PC-3 (cell line): ENCODE measurements around the gene LRBA.

Experiments
- EZH2 ChIP-seq: fragments of 300-600 bp; sonication (generic); IDR thresholded peaks from one replicate; pipeline ENCODE4 v1.6.1; 2017; ENCODE audit warnings: antibody characterized with exemption, mild to moderate bottlenecking, low read length; ENCODE audit not compliant: unreplicated experiment
- TF ChIP-seq, protein P1 (sequence below): fragments of 300-600 bp; sonication (generic); conservative IDR thresholded peaks from 2 replicates; pipeline ENCODE4 v1.5.1; 2017; ENCODE audit warnings: antibody characterized with exemption, low read depth, mild to moderate bottlenecking, low read length

DNA sequence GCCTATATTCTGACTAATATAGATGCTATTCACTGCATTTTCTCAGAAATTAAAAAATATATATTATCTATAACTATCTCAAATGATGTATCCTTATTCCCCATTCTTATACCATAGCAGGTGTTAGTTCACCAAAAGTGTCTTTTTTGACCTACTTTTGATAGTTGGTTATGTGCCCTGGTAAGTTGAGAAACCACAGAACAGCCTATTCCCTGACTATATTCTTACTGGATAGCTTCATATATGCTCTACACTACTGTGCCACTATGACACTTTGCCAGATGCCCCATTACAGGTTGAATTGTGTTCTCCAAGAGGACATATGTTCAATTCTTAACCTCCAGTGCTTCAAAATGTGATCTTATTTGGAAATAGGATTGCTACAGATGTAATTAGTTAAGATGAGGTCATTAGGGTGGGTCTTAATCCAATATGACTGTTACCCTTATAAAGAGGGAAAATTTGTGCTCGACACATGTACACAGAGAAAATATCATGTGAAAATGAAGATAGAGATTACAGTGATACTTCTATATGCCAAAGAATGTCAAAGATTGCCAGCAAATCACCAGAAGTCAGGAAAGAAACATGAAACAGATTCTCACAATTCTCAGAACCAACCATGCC lies 76.1 kb downstream of the LRBA start:
- TF ChIP-seq, protein P1, sequence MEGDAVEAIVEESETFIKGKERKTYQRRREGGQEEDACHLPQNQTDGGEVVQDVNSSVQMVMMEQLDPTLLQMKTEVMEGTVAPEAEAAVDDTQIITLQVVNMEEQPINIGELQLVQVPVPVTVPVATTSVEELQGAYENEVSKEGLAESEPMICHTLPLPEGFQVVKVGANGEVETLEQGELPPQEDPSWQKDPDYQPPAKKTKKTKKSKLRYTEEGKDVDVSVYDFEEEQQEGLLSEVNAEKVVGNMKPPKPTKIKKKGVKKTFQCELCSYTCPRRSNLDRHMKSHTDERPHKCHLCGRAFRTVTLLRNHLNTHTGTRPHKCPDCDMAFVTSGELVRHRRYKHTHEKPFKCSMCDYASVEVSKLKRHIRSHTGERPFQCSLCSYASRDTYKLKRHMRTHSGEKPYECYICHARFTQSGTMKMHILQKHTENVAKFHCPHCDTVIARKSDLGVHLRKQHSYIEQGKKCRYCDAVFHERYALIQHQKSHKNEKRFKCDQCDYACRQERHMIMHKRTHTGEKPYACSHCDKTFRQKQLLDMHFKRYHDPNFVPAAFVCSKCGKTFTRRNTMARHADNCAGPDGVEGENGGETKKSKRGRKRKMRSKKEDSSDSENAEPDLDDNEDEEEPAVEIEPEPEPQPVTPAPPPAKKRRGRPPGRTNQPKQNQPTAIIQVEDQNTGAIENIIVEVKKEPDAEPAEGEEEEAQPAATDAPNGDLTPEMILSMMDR: no peak
- no peak for TF ChIP-seq EZH2
